Measurements from ENCODE around the gene WIZ. TPM values are rescaled to one million over a fixed set of nuclear protein-coding genes. Genes with fewer than 3 reads are reported as not detected.
A peak's percentile ranks its signal among the peaks of the same experiment; 100 is the strongest.

The WIZ gene
- total RNA-seq, 1 donor from 2014 or later: 19.9 TPM

- no peak for DNase-seq (ENCODE audit: low read depth)
- H3K4me3 ChIP-seq (ENCODE audit: low read depth, low read length): no peak overlapping the region
- TF ChIP-seq CTCF (conservative IDR thresholded peaks at IDR 0.05; ENCODE audit: low read depth, low read length): no peak
These were observed 55.3 kb downstream of the WIZ start for GRCh38 chr19:15394426-15394825.

- DNase-seq (ENCODE audit: low read depth): no peak
- no peak for TF ChIP-seq CTCF (conservative IDR thresholded peaks at IDR 0.05; ENCODE audit: low read depth, low read length)
These were observed 55.8 kb downstream of the WIZ start for GRCh38 chr19:15393963-15394362.

GRCh38 chr19:15390814-15391213, 58.9 kb downstream of the WIZ start:
- DNase-seq (ENCODE audit: low read depth): no peak
- TF ChIP-seq CTCF (conservative IDR thresholded peaks at IDR 0.05; ENCODE audit: low read depth, low read length): no peak
- no peak overlapping the region for H3K4me3 ChIP-seq (ENCODE audit: low read depth, low read length)

More at GRCh38 chr19:15393963-15394362, 55.8 kb downstream of the WIZ start:
- H3K4me3 ChIP-seq (ENCODE audit: low read depth, low read length): no peak overlapping the region

- H3K4me3 ChIP-seq (ENCODE audit: low read depth, low read length): no peak overlapping the region
- no peak for DNase-seq (ENCODE audit: low read depth)
- TF ChIP-seq CTCF (conservative IDR thresholded peaks at IDR 0.05; ENCODE audit: low read depth, low read length): no peak
These were observed 67.9 kb downstream of the WIZ start for GRCh38 chr19:15381864-15382263.

GRCh38 chr19:15381429-15381828, 68.3 kb downstream of the WIZ start:
- TF ChIP-seq CTCF (conservative IDR thresholded peaks at IDR 0.05; ENCODE audit: low read depth, low read length): no peak
- no peak for DNase-seq (ENCODE audit: low read depth)
- no peak overlapping the region for H3K4me3 ChIP-seq (ENCODE audit: low read depth, low read length)

GRCh38 chr19:15379999-15380647, 69.6 kb downstream of the WIZ start:
- no peak for DNase-seq (ENCODE audit: low read depth)
- no peak for TF ChIP-seq CTCF (conservative IDR thresholded peaks at IDR 0.05; ENCODE audit: low read depth, low read length)
- peak overlapping the region; percentile 63 for H3K4me3 ChIP-seq (ENCODE audit: low read depth, low read length)

Data from epithelial cell of proximal tubule (primary cell).